Measurements from ENCODE around the gene SYNPO2L.
"Not testable (repeated sequence)": the region's sequence is repeated elsewhere in the genome, so short reads cannot be mapped to it uniquely, and the experiment has no call there.

DNA sequence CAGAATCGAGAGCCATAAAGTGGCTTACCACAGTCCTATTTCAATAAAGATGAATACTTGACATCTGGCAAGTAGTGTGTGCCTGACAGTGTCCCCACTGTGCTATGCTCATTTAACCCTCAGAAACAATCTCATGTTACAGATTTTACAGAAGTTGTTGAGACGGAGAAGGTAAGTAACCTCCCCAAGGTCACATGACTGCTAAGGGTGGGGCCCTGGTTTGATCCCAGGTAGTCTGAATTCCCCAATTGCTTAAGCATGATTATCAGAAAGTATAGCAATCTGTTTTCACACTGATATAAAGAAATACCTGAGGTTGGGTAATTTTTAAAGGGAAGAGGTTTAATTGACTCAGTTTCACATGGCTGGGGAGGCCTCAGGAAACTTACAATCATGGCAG is 43.0 kb upstream of the SYNPO2L start:
- TF ChIP-seq, protein P1, sequence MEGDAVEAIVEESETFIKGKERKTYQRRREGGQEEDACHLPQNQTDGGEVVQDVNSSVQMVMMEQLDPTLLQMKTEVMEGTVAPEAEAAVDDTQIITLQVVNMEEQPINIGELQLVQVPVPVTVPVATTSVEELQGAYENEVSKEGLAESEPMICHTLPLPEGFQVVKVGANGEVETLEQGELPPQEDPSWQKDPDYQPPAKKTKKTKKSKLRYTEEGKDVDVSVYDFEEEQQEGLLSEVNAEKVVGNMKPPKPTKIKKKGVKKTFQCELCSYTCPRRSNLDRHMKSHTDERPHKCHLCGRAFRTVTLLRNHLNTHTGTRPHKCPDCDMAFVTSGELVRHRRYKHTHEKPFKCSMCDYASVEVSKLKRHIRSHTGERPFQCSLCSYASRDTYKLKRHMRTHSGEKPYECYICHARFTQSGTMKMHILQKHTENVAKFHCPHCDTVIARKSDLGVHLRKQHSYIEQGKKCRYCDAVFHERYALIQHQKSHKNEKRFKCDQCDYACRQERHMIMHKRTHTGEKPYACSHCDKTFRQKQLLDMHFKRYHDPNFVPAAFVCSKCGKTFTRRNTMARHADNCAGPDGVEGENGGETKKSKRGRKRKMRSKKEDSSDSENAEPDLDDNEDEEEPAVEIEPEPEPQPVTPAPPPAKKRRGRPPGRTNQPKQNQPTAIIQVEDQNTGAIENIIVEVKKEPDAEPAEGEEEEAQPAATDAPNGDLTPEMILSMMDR (IDR thresholded peaks at IDR 0.05 in 4 of 5, conservative IDR thresholded peaks at IDR 0.05 in 1 of 5), result not testable (repeated sequence)
- TF ChIP-seq POLR2A (IDR thresholded peaks at IDR 0.05), result not testable (repeated sequence)

Measured in gastrocnemius medialis (tissue), 4 donors.